ENCODE measurements around the gene RAB11FIP5.

Gene RAB11FIP5, protein sequence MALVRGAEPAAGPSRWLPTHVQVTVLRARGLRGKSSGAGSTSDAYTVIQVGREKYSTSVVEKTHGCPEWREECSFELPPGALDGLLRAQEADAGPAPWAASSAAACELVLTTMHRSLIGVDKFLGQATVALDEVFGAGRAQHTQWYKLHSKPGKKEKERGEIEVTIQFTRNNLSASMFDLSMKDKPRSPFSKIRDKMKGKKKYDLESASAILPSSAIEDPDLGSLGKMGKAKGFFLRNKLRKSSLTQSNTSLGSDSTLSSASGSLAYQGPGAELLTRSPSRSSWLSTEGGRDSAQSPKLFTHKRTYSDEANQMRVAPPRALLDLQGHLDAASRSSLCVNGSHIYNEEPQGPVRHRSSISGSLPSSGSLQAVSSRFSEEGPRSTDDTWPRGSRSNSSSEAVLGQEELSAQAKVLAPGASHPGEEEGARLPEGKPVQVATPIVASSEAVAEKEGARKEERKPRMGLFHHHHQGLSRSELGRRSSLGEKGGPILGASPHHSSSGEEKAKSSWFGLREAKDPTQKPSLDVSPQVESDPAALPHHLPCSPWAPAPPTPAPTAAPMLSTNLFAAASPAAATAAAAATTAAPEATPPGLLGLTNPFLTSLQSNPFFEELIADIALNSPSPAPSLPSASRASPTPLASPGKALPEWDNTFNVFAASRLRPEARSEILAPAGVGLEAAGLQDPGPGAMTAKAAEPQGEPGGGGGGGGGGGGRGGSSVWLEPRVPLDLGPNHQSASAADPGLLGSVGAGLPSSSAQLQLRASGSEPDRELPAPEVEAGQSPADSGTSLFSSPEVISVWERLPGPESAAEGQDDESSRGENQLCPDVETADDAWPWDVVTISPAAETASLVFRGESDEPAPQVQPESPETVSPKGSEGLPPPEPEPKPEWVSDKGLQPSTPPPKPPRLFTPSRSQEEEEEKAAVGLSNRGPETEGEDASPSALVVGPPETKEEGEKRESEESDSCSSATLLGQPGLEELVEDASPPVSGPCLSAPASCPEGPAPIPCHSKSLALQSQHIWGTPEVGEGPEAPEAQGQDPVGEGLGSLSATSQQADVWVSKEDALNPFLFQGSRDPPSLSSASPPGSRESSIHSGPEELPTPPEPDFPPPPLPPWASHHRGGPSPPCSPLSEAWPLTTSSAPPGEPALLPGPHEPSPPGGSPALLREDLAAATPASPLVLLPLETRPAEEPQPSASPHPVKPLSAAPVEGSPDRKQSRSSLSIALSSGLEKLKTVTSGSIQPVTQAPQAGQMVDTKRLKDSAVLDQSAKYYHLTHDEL (N-terminal part only)

DNA sequence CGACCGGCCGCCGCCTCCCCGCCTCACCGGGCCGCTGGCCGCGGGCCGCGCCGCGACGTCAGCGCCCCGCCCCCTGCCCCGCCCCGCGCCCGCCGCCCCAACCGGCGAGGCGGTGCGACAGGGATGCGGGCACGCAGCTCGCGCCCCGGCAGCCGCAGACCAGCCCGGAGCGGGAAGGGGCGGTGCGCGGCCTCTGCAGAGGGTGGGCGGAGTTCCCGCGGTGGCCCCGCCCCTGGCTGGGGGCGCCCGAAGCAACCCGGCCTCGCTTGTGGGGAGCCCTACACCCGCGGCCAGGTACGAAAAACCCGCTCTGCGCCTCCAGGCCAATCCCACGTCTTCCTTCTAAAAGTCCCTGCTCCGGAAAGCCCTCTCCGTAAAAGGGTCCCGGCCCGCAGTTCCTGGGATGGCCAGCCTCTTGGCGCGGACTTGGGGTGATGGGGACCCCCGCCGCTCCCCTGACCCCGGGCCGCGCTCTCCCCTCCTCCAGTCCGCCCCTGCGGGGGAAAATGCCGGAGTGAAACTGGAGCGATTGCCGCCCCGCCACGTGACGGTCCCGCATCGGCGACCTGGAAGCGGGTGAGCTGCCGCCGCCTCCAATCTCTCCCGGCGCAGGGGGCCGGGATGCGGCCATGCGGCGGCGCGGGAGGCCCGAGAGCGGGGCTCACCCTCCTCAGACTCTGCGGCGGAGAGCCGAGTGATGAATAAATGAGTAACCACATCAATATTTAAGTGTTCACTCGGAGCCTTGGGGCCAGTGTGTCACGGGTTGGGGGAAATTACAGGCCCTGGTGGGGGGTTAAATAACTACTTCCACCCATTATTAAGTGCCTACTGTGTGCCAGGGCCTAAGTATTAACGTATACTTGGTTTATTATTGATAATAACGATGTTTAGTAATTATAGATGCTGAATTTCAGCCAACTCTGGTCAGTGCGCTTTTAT lies at the start of gene RAB11FIP5:
Gene RAB11FIP5 (minus strand): TSS at position 36 of the 942 bp plus-strand sequence. CDS start 171 bp downstream, outside the sequence.
- peaks cover 20% of the 10 kb centered on the region for H3K4me1 Mint-ChIP-seq
- peak within 1 kb of the TSS; percentile 78 for H3K4me3 Mint-ChIP-seq
- H3K27ac Mint-ChIP-seq, result no peak within 1 kb of the TSS

DNA sequence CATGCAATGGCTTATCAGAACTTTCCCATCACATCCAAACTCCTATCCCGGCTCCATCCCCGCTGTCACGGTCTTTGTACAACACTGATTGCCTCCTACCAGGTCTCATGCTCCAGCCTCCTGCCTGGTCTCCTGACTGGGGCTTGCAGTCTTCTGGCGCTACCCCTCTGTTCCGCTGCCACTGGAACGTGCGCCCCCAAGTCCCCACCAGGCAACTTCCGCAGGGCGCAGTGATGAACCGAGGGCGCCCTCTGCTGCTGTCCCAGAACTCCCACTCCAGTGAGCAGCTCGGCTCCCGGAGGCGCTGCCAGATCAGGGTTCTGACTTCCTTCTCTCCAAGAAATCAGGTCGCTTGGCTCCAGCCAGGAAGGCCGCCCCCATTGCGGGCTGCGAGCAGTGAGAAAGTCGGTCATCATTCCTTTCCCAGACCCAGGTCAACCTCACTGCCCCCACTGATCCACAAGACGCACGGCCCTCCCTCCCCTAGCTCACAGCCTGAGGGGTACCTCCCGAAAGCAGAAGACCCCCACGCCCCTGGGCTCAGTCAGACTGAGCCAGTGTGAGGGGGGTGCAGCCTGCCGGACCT lies 43.9 kb upstream of the RAB11FIP5 start:
- no peak overlapping the region for H3K4me3 Mint-ChIP-seq
- peak; percentile 63 for DNase-seq
- H3K27ac Mint-ChIP-seq, result no peak overlapping the region
- H3K36me3 Mint-ChIP-seq, result no peaks in the 10 kb centered on the region
- H3K9me3 Mint-ChIP-seq, result no peaks in the 10 kb centered on the region
- CTCF ChIA-PET, result interaction anchor here (0.6 to 4.3 kb wide), 19 partner anchors 10 to 264 kb away, joined by 3 to 52 read pairs (median 3); no protein-coding TSS in a partner anchor
- peaks cover 46% of the 10 kb centered on the region for H3K27me3 Mint-ChIP-seq
- H3K4me1 Mint-ChIP-seq, result no peaks in the 10 kb centered on the region

More for the DNA sequence above, at the start of gene RAB11FIP5:
- no peaks in the 10 kb centered on the region for H3K36me3 Mint-ChIP-seq
- peak; percentile 79 for DNase-seq
- CTCF ChIA-PET, result interaction anchor here (1.5 to 2.7 kb wide), 2 partner anchors 64 kb away, joined by 5 to 10 read pairs; no protein-coding TSS in a partner anchor
- no peaks in the 10 kb centered on the region for H3K9me3 Mint-ChIP-seq
- peaks cover 57% of the 10 kb centered on the region for H3K27me3 Mint-ChIP-seq

GRCh38 chr2:73142937-73143336 lies 30.2 kb upstream of the RAB11FIP5 start:
- Mint-ChIP-seq H3K9me3 (no peaks in the 10 kb centered on the region), H3K27ac (no peak overlapping the region), H3K4me3 (no peak overlapping the region), H3K36me3 (no peaks in the 10 kb centered on the region), H3K27me3 (peaks cover 26% of the 10 kb centered on the region), H3K4me1 (peaks cover 3% of the 10 kb centered on the region)
- CTCF ChIA-PET, result no interaction called here
- peak; percentile 24 for DNase-seq

GRCh38 chr2:73141896-73142295 lies 29.1 kb upstream of the RAB11FIP5 start:
- Mint-ChIP-seq H3K4me1 (peaks cover 3% of the 10 kb centered on the region), H3K36me3 (no peaks in the 10 kb centered on the region), H3K9me3 (no peaks in the 10 kb centered on the region), H3K4me3 (no peak overlapping the region), H3K27ac (no peak overlapping the region), H3K27me3 (peaks cover 26% of the 10 kb centered on the region)
- CTCF ChIA-PET, result no interaction called here
- DNase-seq, result no peak

DNA sequence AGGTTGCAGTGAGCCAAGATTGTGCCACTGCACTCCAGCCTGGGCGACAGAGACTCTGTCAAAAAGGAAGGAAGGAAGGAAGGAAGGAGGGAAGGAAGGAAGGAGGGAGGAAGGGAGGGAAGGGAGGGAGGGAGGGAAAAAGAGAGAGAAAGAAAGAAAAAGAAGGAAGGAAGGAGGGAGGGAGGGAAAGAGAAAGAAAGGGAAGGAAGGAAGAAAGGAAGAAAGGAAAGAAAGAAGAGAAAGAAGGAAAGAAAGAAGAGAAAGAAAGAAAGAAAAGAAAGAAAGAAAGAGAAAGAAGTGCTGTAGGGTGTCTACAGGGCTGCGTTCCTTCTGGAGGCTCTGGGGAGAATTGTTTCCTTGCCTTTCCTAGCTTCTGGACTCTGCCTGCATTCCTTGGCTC lies 22.5 kb upstream of the RAB11FIP5 start:
- Mint-ChIP-seq H3K27ac (no peak overlapping the region), H3K4me3 (no peak overlapping the region), H3K36me3 (no peaks in the 10 kb centered on the region), H3K4me1 (no peaks in the 10 kb centered on the region), H3K27me3 (peaks cover 22% of the 10 kb centered on the region), H3K9me3 (no peaks in the 10 kb centered on the region)
- DNase-seq, result no peak
- CTCF ChIA-PET, result no interaction called here

GRCh38 chr2:73134471-73134870 lies 21.7 kb upstream of the RAB11FIP5 start:
- H3K4me1 Mint-ChIP-seq, result no peaks in the 10 kb centered on the region
- H3K27ac Mint-ChIP-seq, result no peak overlapping the region
- H3K27me3 Mint-ChIP-seq, result peaks cover 29% of the 10 kb centered on the region
- H3K4me3 Mint-ChIP-seq, result no peak overlapping the region
- CTCF ChIA-PET, result interaction anchor here (1.1 kb wide), 1 partner anchor 22 kb away, joined by 3 read pairs; no protein-coding TSS in a partner anchor
- H3K9me3 Mint-ChIP-seq, result no peaks in the 10 kb centered on the region
- DNase-seq, result no peak
- H3K36me3 Mint-ChIP-seq, result no peaks in the 10 kb centered on the region

DNA sequence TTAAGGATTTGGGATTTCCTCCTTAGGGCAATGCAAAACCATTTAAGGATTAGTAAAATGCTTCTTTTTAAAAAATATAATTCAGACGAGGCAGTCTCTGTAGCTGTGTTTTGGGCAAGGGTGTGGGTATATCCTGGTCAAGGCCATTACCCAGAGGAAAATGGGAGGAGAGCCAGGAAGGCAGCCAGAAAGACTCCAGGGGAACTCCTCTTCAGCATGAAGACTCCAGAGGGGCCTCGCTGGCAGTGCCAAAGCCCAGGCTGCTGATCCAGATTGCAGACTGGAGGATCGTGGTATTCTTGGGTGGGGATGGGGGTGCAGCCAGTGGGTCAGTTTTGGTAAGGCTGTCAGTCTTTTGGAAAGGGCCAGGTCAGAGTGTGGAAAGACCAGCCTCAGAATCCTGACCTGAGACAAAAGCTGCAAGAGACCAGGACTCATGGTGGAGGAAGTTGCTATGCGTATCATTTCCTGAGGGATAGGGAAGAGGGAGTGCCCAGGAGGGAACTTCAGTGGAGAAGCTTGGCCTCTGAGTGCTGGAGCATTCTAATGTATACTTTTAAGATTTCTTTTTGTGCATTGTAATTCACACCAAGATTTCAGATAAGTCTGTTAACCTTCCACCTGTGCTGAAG lies 20.9 kb upstream of the RAB11FIP5 start:
- CTCF ChIA-PET, result interaction anchor here (1.1 kb wide), 1 partner anchor 23 kb away, joined by 3 read pairs; no protein-coding TSS in a partner anchor
- H3K4me1 Mint-ChIP-seq, result no peaks in the 10 kb centered on the region
- no peak overlapping the region for H3K4me3 Mint-ChIP-seq
- H3K36me3 Mint-ChIP-seq, result no peaks in the 10 kb centered on the region
- no peak for DNase-seq
- peaks cover 34% of the 10 kb centered on the region for H3K27me3 Mint-ChIP-seq
- no peaks in the 10 kb centered on the region for H3K9me3 Mint-ChIP-seq
- H3K27ac Mint-ChIP-seq, result no peak overlapping the region

GRCh38 chr2:73131807-73132206 lies 19.1 kb upstream of the RAB11FIP5 start:
- Mint-ChIP-seq H3K27me3 (peaks cover 30% of the 10 kb centered on the region), H3K27ac (no peak overlapping the region), H3K4me3 (no peak overlapping the region), H3K4me1 (no peaks in the 10 kb centered on the region), H3K36me3 (no peaks in the 10 kb centered on the region), H3K9me3 (no peaks in the 10 kb centered on the region)
- no peak for DNase-seq
- CTCF ChIA-PET, result no interaction called here

- no peak overlapping the region for H3K4me3 Mint-ChIP-seq
- H3K27me3 Mint-ChIP-seq, result peaks cover 30% of the 10 kb centered on the region
- no peak for DNase-seq
- no peaks in the 10 kb centered on the region for H3K9me3 Mint-ChIP-seq
- CTCF ChIA-PET, result no interaction called here
- H3K4me1 Mint-ChIP-seq, result no peaks in the 10 kb centered on the region
- no peaks in the 10 kb centered on the region for H3K36me3 Mint-ChIP-seq
- H3K27ac Mint-ChIP-seq, result no peak overlapping the region
These were observed 18.0 kb upstream of the RAB11FIP5 start for GRCh38 chr2:73130790-73131189.

DNA sequence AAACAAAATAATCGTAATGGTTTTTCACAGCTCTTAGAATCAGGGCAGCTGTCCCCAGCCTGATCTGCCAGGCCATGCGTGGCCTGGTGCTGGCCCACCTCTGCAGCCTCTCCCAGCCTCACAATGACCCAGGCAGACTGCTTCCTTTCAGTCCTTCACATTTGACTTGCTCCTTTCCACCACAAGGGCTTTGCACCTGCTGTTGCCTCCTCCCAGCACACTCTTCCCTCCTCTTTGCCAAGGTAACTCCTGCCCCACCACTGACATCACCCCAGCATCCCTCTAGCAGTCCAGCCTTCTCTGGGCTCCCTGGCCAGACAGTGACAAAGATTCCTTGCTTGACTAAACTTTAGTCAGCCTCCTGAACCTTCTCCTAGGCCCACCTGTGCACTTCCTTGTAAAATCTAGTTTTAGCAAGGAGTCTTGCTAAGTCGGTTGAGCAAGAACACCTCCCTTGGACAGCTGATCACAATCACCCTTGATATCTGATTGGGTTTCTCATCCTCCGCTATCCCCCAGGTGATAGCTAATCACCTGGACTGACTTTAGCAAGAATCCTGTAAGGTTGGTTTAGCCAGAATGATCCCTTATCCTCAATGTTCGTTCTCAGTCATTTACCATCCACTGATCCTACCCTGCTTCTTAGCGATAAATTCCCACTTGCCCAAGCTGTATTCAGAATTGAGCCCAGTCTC lies 16.2 kb upstream of the RAB11FIP5 start:
- CTCF ChIA-PET, result interaction anchor here (0.7 kb wide), 1 partner anchor 28 kb away, joined by 3 read pairs; no protein-coding TSS in a partner anchor
- Mint-ChIP-seq H3K27me3 (peaks cover 31% of the 10 kb centered on the region), H3K4me3 (no peak overlapping the region), H3K36me3 (no peaks in the 10 kb centered on the region), H3K27ac (no peak overlapping the region), H3K9me3 (no peaks in the 10 kb centered on the region), H3K4me1 (no peaks in the 10 kb centered on the region)
- DNase-seq, result no peak

DNA sequence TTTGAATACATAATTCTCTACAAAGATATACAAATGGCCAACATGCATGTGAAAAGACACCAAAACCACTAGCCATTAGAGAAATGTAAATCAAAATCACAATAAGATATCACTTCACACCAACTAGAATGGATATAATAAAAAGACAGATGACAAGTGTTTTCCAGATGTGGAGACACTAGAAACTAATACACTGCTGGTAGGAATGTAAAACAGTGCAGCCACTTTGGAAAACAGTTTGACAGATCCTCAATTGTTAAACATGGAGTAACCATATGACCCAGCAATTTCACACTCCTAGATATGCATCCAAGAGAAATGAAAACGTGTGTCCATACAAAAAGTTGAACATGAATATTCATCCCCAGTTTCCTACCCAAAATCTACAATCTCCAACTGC lies 9.8 kb upstream of the RAB11FIP5 start:
- no peak for DNase-seq
- no peaks in the 10 kb centered on the region for H3K9me3 Mint-ChIP-seq
- no peaks in the 10 kb centered on the region for H3K36me3 Mint-ChIP-seq
- H3K27me3 Mint-ChIP-seq, result peaks cover 32% of the 10 kb centered on the region
- H3K4me3 Mint-ChIP-seq, result no peak overlapping the region
- H3K4me1 Mint-ChIP-seq, result no peaks in the 10 kb centered on the region
- CTCF ChIA-PET, result no interaction called here
- no peak overlapping the region for H3K27ac Mint-ChIP-seq

Data from activated naive CD4-positive, alpha-beta T cell treated with anti-CD3 and anti-CD28 coated beads, Interleukin-2, amount 10 ng/mL, durations not matched to agents 7 days and 5 days (primary cell).